GM20000 (cell line): ENCODE data around the gene CT47A1.
"Not testable (repeated sequence)": the region's sequence is repeated elsewhere in the genome, so short reads cannot be mapped to it uniquely, and the experiment has no call there.

Experiments used
- DNase-seq: peaks from one replicate; pipeline ENCODE4 v3.0.0; 2012; ENCODE audit warnings: low spot score
- TF ChIP-seq, protein P1 (sequence below): IDR thresholded peaks from 2 replicates; pipeline ENCODE4 v1.5.1; 2012; ENCODE audit warnings: mild to moderate bottlenecking, control low read depth; ENCODE audit errors: extremely low read depth, missing control alignments

Gene CT47A1

DNA sequence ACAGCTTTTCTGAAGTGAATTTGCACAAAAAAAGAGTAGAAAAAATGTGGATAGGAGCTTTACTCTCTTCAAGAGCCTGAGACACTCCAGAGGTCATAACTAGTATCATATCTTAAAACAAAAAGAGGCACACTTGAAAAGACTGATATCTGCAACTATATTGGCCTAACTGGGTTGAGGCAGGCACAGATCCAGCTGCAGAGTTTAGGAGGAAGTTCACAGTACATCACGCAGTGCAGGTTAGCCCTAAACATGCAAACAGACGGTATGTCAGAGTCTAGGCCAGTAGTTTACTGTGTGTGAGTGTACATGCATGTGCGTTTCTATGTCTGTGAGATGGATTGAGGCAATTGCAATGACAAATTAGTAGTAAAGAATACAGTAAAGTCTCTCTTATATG lies 24.2 kb upstream of the CT47A1 start:
- no peak for DNase-seq

GRCh38 chrX:121008920-121009319 lies 23.4 kb upstream of the CT47A1 start:
- no peak for DNase-seq
- TF ChIP-seq, protein P1, sequence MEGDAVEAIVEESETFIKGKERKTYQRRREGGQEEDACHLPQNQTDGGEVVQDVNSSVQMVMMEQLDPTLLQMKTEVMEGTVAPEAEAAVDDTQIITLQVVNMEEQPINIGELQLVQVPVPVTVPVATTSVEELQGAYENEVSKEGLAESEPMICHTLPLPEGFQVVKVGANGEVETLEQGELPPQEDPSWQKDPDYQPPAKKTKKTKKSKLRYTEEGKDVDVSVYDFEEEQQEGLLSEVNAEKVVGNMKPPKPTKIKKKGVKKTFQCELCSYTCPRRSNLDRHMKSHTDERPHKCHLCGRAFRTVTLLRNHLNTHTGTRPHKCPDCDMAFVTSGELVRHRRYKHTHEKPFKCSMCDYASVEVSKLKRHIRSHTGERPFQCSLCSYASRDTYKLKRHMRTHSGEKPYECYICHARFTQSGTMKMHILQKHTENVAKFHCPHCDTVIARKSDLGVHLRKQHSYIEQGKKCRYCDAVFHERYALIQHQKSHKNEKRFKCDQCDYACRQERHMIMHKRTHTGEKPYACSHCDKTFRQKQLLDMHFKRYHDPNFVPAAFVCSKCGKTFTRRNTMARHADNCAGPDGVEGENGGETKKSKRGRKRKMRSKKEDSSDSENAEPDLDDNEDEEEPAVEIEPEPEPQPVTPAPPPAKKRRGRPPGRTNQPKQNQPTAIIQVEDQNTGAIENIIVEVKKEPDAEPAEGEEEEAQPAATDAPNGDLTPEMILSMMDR = no peak

More for the DNA sequence above, 24.2 kb upstream of the CT47A1 start:
- TF ChIP-seq, protein P1 = no peak

DNA sequence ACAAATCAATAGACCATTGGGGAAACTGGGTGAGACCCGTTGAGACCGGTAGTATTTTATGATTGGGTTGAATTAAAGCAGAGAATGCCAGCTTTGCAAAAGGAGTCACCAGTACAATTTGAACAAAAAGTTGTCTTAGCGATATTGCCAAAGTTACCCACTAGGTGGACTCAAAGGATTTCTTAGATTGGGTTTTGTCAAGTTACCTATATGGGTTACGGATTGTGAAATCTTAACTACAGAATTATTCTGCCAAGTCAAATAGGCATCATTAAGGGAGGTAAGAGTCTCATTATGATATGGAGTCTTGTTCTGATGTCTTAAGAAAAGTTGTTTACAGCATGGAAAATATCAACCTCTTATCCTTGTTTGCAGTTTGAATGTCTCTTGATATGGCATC lies 15.0 kb upstream of the CT47A1 start:
- TF ChIP-seq, protein P1 = no peak
- peak; percentile 2 for DNase-seq

- peak; percentile 1 for DNase-seq
- TF ChIP-seq, protein P1 = no peak
Observed at GRCh38 chrX:120999413-120999812, 13.9 kb upstream of the CT47A1 start.

DNA sequence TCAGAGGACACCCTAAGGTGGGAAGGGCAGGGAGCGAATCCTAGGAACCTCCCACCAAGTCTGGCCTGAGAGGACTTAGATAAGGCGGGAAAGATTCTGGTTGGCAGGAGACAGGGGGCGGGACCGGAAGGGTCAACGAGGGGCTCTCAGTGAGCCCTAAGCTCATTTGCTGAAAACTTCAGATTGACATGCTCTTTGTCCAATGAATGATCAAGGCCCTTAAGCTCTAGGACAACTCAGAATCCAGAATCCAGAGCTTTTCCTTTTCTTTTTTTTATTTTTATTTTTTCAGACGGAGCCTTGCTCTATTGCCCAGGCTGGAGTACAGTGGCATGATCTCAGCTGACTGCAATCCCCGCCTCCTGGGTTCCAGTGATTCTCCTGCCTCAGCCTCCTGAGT lies 29.1 kb downstream of the CT47A1 start, which contains the start of gene CT47A7:
TSS of gene CT47A7 (minus strand) at position 101 of the 400 bp plus-strand sequence. CDS start 255 bp downstream, outside the sequence.
- not testable (repeated sequence) for DNase-seq
